ENCODE results near the gene RNF112.

DNA sequence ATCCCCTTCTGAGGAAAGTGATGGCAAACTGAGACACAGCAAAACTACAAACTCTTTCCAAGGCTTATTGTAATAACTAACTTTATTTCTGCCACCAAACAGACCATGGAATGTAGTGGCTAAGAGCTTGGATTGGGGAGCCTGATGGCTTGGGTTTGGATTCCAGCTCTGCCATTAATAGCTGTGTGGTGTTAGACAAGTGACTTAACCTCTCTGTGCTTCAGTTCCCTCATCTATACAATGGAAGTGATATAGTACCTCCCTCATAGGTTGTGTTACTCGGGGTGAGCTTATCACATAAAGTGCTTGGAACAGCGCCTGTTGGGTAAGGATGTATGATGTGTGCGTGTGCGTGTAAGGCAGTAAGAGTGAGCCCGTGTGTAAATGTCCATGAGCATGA lies 5.9 kb upstream of the RNF112 start:
- TF ChIP-seq EZH2phosphoT487 (IDR thresholded peaks at IDR 0.05; ENCODE audit: borderline replicate concordance, low read length), result no peak
- TF ChIP-seq, protein P1, sequence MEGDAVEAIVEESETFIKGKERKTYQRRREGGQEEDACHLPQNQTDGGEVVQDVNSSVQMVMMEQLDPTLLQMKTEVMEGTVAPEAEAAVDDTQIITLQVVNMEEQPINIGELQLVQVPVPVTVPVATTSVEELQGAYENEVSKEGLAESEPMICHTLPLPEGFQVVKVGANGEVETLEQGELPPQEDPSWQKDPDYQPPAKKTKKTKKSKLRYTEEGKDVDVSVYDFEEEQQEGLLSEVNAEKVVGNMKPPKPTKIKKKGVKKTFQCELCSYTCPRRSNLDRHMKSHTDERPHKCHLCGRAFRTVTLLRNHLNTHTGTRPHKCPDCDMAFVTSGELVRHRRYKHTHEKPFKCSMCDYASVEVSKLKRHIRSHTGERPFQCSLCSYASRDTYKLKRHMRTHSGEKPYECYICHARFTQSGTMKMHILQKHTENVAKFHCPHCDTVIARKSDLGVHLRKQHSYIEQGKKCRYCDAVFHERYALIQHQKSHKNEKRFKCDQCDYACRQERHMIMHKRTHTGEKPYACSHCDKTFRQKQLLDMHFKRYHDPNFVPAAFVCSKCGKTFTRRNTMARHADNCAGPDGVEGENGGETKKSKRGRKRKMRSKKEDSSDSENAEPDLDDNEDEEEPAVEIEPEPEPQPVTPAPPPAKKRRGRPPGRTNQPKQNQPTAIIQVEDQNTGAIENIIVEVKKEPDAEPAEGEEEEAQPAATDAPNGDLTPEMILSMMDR (conservative IDR thresholded peaks at IDR 0.05; ENCODE audit: low read depth, low read length), result no peak
